Suprapubic skin (tissue), 4 donors: ENCODE measurements around the gene HSD17B7. TPM values are rescaled to one million over a fixed set of nuclear protein-coding genes. Genes with fewer than 3 reads are reported as not detected.

ENCODE experiments used
- DNase-seq, 2 donors: peaks; one replicate each; pipeline ENCODE4 v3.0.0-alpha.2; 2019; ENCODE audit warnings: low spot score in 2 of 2
- H3K27ac ChIP-seq: fragments of 200-600 bp; sonication (generic); one replicate; pipeline ENCODE4 v1.5.1; 2019
- H3K27me3 ChIP-seq: fragments of 200-600 bp; sonication (generic); one replicate; pipeline ENCODE4 v1.5.1; 2019
- H3K36me3 ChIP-seq: fragments of 200-600 bp; sonication (generic); one replicate; pipeline ENCODE4 v1.5.1; 2019
- H3K4me1 ChIP-seq: fragments of 200-600 bp; sonication (generic); one replicate; pipeline ENCODE4 v1.5.1; 2019
- H3K4me3 ChIP-seq: fragments of 200-600 bp; sonication (generic); one replicate; pipeline ENCODE4 v1.5.1; 2019; ENCODE audit warnings: mild to moderate bottlenecking
- H3K9me3 ChIP-seq: fragments of 200-600 bp; sonication (generic); one replicate; pipeline ENCODE4 v1.5.1; 2019
- EP300 ChIP-seq: sonication (generic); formaldehyde crosslinking; IDR thresholded peaks from one replicate; pipeline ENCODE4 v1.6.1; 2017; ENCODE audit warnings: antibody characterized with exemption
- POLR2A ChIP-seq, 2 donors: fragments of 450-650 bp; IDR thresholded peaks; one replicate each; pipeline ENCODE4 v1.6.1; 2017; ENCODE audit warnings: antibody characterized with exemption in 2 of 2, mild to moderate bottlenecking in 2 of 2, moderate library complexity in 2 of 2
- POLR2AphosphoS5 ChIP-seq, 3 donors: sonication (generic); formaldehyde crosslinking; IDR thresholded peaks; one replicate each; pipeline ENCODE4 v1.6.1; 2017; ENCODE audit warnings: antibody characterized with exemption in 3 of 3
- WGBS: methylation state at CpG from one replicate; pipeline ENCODE4 v1.1.5; 2018; 5-methylcytosine and 5-hydroxymethylcytosine counted together
- total RNA-seq, 4 donors: library from RNA; depleted of rRNA; stranded (reverse); fragments of >200 nt; gene quantifications; one replicate each; pipeline ENCODE4 v1.1.0, GENCODE V29; 2016
- TF ChIP-seq, protein P1 (sequence below), 2 donors: fragments of 200-600 bp in 1 of 2; fragments of 450-650 bp in 1 of 2; sonication (generic) in 1 of 2; IDR thresholded peaks; one replicate each; pipeline ENCODE4 v1.5.1; 2016 to 2019; ENCODE audit warnings: antibody characterized with exemption in 2 of 2, mild to moderate bottlenecking in 1 of 2, moderate library complexity in 1 of 2

Gene HSD17B7
- total RNA-seq, 4 donors from 2014 or later: 18.4 to 43.0 (median 20.3) TPM

DNA sequence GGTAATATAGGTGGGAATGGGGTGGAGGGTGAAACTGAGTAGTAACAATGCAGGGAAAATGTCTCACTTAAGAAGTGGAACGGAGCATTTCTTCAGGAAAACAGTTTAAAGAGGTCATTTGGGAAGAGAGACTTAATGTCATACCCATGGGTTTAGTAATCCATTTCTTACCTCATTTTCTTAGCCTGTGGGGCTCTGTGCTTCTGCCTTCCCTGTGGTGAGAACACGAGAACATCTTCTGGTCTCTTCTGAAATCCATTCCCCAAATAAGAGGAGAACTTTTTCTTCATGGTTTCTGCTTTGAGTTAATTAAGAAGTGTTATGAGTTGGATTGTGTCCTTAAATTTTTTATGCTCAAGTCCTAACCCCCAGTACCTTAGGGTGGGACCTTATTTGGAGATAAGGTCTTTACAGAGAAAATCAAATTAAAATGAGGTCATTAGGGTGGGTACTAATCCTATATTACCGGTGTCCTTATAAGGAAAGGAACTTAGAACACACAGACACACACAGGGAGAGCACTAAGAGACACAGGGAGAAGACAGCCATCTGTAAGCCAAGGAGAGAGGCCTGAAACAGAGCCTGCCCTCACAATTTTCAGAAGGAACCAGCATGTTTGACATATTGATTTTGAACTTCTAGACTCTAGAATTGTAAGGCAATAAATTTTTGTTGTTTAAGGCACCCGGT lies 65.1 kb downstream of the HSD17B7 start:
- TF ChIP-seq POLR2AphosphoS5 (IDR thresholded peaks at IDR 0.05): no peak
- TF ChIP-seq EP300: no peak
- TF ChIP-seq POLR2A (IDR thresholded peaks at IDR 0.05): no peak
- TF ChIP-seq, protein P1, sequence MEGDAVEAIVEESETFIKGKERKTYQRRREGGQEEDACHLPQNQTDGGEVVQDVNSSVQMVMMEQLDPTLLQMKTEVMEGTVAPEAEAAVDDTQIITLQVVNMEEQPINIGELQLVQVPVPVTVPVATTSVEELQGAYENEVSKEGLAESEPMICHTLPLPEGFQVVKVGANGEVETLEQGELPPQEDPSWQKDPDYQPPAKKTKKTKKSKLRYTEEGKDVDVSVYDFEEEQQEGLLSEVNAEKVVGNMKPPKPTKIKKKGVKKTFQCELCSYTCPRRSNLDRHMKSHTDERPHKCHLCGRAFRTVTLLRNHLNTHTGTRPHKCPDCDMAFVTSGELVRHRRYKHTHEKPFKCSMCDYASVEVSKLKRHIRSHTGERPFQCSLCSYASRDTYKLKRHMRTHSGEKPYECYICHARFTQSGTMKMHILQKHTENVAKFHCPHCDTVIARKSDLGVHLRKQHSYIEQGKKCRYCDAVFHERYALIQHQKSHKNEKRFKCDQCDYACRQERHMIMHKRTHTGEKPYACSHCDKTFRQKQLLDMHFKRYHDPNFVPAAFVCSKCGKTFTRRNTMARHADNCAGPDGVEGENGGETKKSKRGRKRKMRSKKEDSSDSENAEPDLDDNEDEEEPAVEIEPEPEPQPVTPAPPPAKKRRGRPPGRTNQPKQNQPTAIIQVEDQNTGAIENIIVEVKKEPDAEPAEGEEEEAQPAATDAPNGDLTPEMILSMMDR (IDR thresholded peaks at IDR 0.05): no peak
- no peak for DNase-seq
- H3K4me1 ChIP-seq: no peaks in the 10 kb centered on the region
- no peaks in the 10 kb centered on the region for H3K36me3 ChIP-seq
- H3K4me3 ChIP-seq: no peak overlapping the region
- H3K9me3 ChIP-seq: no peaks in the 10 kb centered on the region
- peaks cover 3% of the 10 kb centered on the region for H3K27me3 ChIP-seq
- no peak overlapping the region for H3K27ac ChIP-seq
- 78% methylated on average over 4 of the region's 4 CpGs for WGBS

DNA sequence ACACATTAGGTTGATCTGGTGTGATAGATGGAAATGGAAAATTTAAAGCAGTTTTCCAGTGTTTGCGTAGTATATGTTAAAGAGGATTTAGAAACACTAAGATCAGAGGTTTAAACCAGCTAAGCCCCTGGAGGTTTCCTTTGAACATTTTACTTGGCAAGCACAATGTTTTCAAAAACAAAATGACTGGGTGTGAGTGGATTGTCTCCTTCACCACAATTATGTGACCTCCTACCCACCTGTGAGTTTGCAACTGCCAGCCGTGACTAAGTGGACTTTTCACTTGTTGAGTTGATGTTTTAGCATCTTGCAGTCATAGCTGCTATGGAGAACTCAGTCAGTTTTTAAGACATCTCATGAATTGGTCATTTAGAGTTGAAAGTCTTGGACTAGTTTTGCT lies 65.8 kb downstream of the HSD17B7 start:
- no peak overlapping the region for H3K4me3 ChIP-seq
- no peaks in the 10 kb centered on the region for H3K36me3 ChIP-seq
- no peak for DNase-seq
- H3K9me3 ChIP-seq: no peaks in the 10 kb centered on the region
- 94% methylated on average over 2 of the region's 2 CpGs for WGBS
- no peaks in the 10 kb centered on the region for H3K4me1 ChIP-seq
- H3K27me3 ChIP-seq: peaks cover 3% of the 10 kb centered on the region
- no peak overlapping the region for H3K27ac ChIP-seq
- TF ChIP-seq POLR2A (IDR thresholded peaks at IDR 0.05) (no peak), EP300 (no peak), POLR2AphosphoS5 (IDR thresholded peaks at IDR 0.05) (no peak)
- TF ChIP-seq, protein P1 (IDR thresholded peaks at IDR 0.05): no peak

DNA sequence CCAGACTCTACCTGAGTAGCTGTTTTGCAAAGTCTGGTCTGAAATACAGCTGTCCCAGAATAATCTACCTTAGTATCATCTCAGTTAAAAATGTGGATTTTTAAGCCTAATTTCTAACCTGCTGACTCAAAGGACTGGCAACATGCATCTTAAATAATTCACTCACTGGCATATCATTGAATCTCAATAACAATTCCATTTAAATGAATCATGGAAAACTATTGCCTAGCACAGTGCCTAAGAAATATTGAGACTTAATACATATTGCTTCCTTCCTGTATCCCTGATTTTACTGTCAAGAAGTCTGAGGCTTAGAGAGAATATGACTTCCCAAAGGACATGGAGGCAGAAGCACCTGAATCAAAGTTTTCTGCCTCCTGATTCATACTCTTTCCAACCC lies 67.3 kb downstream of the HSD17B7 start:
- H3K27ac ChIP-seq: no peak overlapping the region
- no peak for TF ChIP-seq POLR2A (IDR thresholded peaks at IDR 0.05)
- TF ChIP-seq EP300: no peak
- DNase-seq: no peak

DNA sequence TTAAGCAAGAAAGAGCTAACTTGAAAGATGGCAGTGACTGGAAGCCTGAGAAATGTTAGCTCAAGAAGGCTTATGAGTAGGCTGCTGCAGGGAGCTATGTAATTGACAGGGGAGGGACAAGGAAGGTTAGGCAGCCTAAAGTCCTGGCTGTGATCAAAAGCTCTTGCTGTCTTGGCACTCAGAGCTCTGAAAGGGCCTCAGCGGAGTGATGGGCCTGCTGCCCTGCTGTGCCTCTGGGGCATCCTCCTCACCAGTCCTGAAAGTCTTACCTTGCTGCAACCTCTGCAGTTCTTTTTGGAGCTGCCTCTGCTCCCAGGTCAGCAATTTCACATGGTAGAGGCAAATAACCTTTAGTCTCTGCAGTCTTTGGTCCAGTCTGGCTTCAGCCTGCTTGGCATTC lies 68.7 kb downstream of the HSD17B7 start:
- WGBS: 27% methylated on average over 1 of the region's 1 CpG
- Histone ChIP-seq H3K36me3 (no peaks in the 10 kb centered on the region), H3K4me1 (no peaks in the 10 kb centered on the region), H3K27me3 (no peaks in the 10 kb centered on the region), H3K9me3 (no peaks in the 10 kb centered on the region), H3K27ac (no peak overlapping the region), H3K4me3 (no peak overlapping the region)
- DNase-seq: no peak
- no peak for TF ChIP-seq EP300
- TF ChIP-seq POLR2AphosphoS5 (IDR thresholded peaks at IDR 0.05): no peak
- TF ChIP-seq, protein P1 (IDR thresholded peaks at IDR 0.05): no peak
- no peak for TF ChIP-seq POLR2A (IDR thresholded peaks at IDR 0.05)

More for the DNA sequence above, 67.3 kb downstream of the HSD17B7 start:
- Histone ChIP-seq H3K27me3 (no peaks in the 10 kb centered on the region), H3K4me3 (no peak overlapping the region), H3K36me3 (no peaks in the 10 kb centered on the region), H3K9me3 (no peaks in the 10 kb centered on the region), H3K4me1 (no peaks in the 10 kb centered on the region)

DNA sequence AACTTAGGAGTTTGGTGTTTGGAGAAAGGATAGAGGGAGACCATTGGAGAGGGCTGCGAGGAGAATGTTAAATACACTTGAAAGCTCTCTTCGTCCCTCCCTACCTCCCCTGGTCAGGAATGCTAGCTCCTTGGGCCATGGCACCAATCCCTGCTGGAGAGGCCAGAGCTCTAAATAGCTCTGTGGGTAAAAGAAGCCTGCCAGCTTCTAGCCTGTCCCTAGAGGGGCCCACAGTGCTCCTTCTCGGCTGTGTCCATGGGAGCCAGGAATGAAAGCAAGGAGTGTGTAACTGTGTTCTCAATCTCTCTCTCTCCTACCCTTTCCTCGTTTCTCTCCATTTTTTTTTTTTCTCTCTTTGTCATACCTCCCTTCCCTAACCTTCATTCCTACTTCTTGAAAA lies 70.6 kb downstream of the HSD17B7 start, which contains the start of gene CCDC190:
TSS of gene CCDC190 (minus strand) at position 75 of the 400 bp plus-strand sequence. CDS start 1,529 bp downstream, outside the sequence.
- no peaks in the 10 kb centered on the region for H3K36me3 ChIP-seq
- no peak within 1 kb of the TSS for H3K27ac ChIP-seq
- no peak for TF ChIP-seq POLR2A (IDR thresholded peaks at IDR 0.05)

DNA sequence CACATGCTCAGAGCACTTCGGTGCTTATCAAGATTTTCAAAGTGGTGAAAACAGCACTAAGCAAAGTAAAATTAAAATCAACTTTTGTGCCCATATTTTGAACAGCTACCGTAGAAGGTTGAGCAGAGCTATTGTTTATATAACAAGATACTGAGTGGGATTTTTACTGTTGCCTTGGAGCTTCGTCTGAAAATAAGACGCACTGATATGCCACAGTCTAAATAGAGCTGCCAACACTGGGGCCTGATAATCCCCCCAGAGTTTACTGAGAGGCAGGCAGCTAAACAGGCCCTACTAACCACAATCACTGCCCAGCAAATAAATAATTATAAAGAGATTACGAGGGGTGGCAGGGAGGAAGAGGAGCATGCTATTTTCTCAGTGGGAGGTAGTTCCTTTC lies 71.1 kb downstream of the HSD17B7 start:
- 81% methylated on average over 5 of the region's 5 CpGs for WGBS
- no peaks in the 10 kb centered on the region for H3K27me3 ChIP-seq
- H3K9me3 ChIP-seq: no peaks in the 10 kb centered on the region
- TF ChIP-seq, protein P1 (IDR thresholded peaks at IDR 0.05): no peak
- TF ChIP-seq POLR2A (IDR thresholded peaks at IDR 0.05): no peak
- TF ChIP-seq POLR2AphosphoS5 (IDR thresholded peaks at IDR 0.05): no peak
- no peak for TF ChIP-seq EP300
- H3K4me3 ChIP-seq: no peak overlapping the region
- no peaks in the 10 kb centered on the region for H3K36me3 ChIP-seq
- DNase-seq: no peak
- H3K4me1 ChIP-seq: no peaks in the 10 kb centered on the region
- H3K27ac ChIP-seq: no peak overlapping the region

More for the DNA sequence above, 70.6 kb downstream of the HSD17B7 start, which contains the start of gene CCDC190:
- 71% methylated on average over 4 of the region's 4 CpGs for WGBS
- DNase-seq: no peak
- Histone ChIP-seq H3K4me3 (no peak within 1 kb of the TSS), H3K27me3 (no peaks in the 10 kb centered on the region), H3K4me1 (no peaks in the 10 kb centered on the region), H3K9me3 (no peaks in the 10 kb centered on the region)

Other genes starting within 250 kb of the HSD17B7 start
- gene UAP1, start 229.0 kb upstream of the HSD17B7 start, total RNA-seq: 10 to 100 TPM; 27.0 to 65.7 (median 47.9) TPM
- 10 to 100 TPM in 2 of 4 donors, 1 to 10 TPM in 2; 7.7 to 50.2 (median 13.8) TPM for gene DDR2, start 158.2 kb upstream of the HSD17B7 start, total RNA-seq
- not detected for gene CCDC190, start 70.5 kb downstream of the HSD17B7 start, total RNA-seq